Activated CD8-positive, alpha-beta memory T cell treated with anti-CD3 and anti-CD28 coated beads, Interleukin-2, amount 50 U/mL, for 24 hours (primary cell): Measurements from ENCODE around the gene INHBC.
"Not testable (repeated sequence)": the region's sequence is repeated elsewhere in the genome, so short reads cannot be mapped to it uniquely, and the experiment has no call there.

Source experiments
- DNase-seq: peaks from one replicate; pipeline ENCODE4 v3.0.0-alpha.2; 2020; ENCODE audit errors: extremely low read depth

Gene INHBC, protein sequence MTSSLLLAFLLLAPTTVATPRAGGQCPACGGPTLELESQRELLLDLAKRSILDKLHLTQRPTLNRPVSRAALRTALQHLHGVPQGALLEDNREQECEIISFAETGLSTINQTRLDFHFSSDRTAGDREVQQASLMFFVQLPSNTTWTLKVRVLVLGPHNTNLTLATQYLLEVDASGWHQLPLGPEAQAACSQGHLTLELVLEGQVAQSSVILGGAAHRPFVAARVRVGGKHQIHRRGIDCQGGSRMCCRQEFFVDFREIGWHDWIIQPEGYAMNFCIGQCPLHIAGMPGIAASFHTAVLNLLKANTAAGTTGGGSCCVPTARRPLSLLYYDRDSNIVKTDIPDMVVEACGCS

GRCh38 chr12:57434517-57435223 is at the start of gene INHBC:
INHBC (plus strand) TSS chr12:57434784; CDS start chr12:57434887, 103 bp downstream.
- no peak for DNase-seq

DNA sequence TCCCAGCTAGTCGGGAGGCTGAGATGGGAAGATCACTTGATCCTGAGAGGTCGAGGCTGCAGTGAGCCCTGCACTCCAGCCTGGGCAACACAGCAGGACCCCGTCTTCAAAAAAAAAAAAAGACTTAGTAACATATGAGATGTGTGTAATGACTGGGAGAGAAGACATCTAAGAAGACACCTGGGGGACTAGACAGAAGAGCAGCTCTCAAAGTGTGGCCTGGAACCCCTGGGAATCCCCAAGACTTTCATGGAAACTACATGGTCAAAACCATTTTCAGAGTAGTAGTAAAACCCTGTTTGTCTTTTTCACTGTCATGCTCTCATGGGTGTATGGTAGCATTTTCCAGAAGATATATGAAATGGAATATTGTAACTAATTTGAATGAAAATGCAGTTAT is 49.0 kb upstream of the INHBC start:
- DNase-seq, result no peak

GRCh38 chr12:57386187-57386720 is 48.3 kb upstream of the INHBC start:
- no peak for DNase-seq

DNA sequence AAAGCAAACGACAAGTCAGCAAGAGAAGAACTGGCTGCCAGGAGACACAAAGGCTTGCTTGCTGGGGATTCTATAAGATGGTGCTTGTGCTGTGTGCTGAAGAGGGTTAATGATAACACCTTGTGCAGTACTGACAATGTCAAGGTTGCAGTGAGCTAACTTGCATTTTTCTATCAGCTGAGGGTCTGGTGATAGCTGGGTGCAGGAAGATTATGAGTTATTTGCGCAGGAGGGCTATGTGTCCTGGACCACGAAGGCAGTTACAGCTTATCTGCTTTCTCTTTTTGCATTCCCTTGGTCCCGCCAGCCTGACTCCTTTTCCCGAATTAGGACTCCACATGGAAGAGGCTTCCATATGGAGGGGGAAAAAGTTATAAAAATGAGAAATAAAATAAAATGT is 46.2 kb upstream of the INHBC start:
- DNase-seq, result no peak

- DNase-seq, result no peak
These were observed 45.6 kb upstream of the INHBC start for GRCh38 chr12:57389033-57389432.

DNA sequence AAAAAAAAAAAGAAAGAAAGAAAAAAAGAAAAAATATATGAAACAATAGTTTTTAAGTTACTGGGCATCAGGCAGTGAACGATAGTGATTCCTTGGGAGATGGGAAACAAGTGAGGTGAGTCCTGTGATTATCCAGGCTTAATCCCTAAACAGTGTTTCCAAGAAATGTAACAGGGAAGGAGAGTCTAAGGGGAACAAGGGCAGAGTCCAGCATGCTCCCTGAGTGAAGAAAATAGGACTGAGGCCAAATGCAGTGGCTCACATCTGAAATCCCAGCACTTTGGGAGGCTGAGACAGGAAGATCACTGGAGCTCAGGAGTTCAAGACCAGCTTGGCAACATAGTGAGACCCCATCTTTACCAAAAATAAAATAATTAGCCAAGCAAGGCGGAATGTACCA is 44.4 kb upstream of the INHBC start:
- DNase-seq, result no peak

DNA sequence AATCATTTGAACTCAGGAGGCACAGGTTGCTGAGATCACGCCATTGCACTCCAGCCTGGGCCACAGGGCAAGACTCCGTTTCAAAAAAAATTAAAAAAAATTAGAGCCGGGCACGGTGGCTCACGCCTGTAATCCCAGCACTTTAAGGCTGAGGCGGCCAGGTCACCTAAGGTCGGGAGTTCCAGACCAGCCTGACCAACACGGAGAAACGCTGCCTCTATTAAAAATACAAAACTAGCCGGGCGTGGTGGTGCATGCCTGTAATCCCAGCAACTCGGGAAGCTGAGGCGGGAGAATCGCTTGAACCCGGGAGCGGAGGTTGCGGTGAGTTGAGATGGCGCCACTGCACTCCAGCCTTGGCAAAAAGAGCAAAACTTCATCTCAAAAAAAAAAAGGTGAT is 39.5 kb upstream of the INHBC start:
- no peak for DNase-seq

GRCh38 chr12:57397441-57397840 is 37.1 kb upstream of the INHBC start:
- DNase-seq, result no peak

- not testable (repeated sequence) for DNase-seq
These were observed 34.7 kb upstream of the INHBC start for GRCh38 chr12:57399718-57400463.

- no peak for DNase-seq
These were observed 33.4 kb upstream of the INHBC start for GRCh38 chr12:57401165-57401564.

- not testable (repeated sequence) for DNase-seq
These were observed 32.4 kb upstream of the INHBC start for GRCh38 chr12:57402156-57402555.

GRCh38 chr12:57404966-57405640 is 29.5 kb upstream of the INHBC start:
- no peak for DNase-seq

DNA sequence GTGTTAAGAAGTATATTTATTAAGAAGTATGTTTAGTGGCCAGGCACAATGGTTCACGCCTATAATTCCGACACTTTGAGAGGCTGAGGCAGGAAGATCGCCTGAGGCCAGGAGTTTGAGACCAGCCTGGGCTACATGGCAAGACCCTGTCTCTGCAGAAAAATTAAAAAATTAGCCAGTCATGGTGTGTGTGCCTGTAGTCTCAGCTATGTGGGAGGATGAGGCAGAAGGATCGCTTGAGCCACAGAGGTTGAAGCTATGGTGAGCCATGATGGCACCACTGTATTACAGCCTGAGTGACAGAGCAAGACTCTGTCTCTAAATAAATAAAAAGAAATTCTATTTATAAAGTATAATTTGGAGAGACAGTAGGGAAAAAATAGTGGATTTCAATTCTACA is 24.1 kb upstream of the INHBC start:
- DNase-seq, result no peak

GRCh38 chr12:57414160-57414559 is 20.4 kb upstream of the INHBC start:
- not testable (repeated sequence) for DNase-seq

- DNase-seq, result no peak
These were observed 19.5 kb upstream of the INHBC start for GRCh38 chr12:57415088-57415487.

GRCh38 chr12:57416039-57416996 is 18.3 kb upstream of the INHBC start:
- DNase-seq, result no peak

- DNase-seq, result no peak
These were observed 16.3 kb upstream of the INHBC start for GRCh38 chr12:57418255-57418654.

DNA sequence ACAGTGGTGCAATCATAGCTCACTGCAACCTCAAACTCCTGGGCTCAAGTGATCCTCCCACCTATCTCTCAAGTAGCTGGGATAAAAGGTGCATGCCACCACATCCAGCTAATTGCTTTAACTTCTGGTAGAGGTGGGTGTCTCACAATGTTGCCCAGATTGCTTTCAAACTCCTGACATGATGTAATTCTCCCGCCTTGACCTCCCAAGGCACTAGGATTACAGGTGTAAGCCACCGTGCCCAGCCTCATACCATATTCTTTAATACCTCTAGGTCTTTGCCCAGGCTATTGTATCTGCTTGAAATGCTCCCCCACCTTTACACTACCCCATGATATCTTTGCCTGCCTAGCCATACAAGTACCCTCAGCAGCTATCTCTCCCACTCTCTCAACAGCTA is 15.1 kb upstream of the INHBC start:
- no peak for DNase-seq

GRCh38 chr12:57420482-57420881 is 14.1 kb upstream of the INHBC start:
- no peak for DNase-seq

GRCh38 chr12:57426948-57427347 is 7.6 kb upstream of the INHBC start:
- not testable (repeated sequence) for DNase-seq

DNA sequence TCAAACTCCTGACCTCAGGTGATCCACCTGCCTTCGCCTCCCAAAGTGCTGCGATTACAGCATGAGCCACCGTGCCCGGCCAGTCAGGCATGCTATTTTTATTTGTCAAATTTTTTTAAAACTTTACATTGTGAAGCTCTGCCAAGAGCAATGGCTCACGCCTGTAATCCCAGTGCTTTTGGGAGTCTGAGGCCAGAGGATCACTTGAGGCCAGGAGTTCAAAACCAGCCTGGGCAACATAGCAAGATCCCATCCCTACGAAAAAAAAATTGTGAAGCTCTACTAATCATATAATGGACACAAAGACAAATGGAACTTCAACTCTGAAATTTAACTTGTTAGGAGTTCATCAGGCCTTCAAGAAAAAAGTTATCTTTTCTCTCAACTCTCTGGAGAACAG is 5.6 kb upstream of the INHBC start:
- no peak for DNase-seq
